Smooth muscle cell (in vitro differentiated cells): ENCODE measurements around the gene RAB26. TPM values are rescaled to one million over a fixed set of nuclear protein-coding genes. Genes with fewer than 3 reads are reported as not detected.

ENCODE experiments used
- DNase-seq: peaks from one replicate; lab custom pipeline; 2025; ENCODE audit not compliant: unreplicated experiment; lab: John Stamatoyannopoulos, UW
- H2AFZ ChIP-seq: fragments of 200-600 bp; sonication (generic); 2 replicates; pipeline ENCODE4 v1.6.0; 2016; ENCODE audit warnings: antibody characterized with exemption, low read depth, mild to moderate bottlenecking
- H3F3A ChIP-seq: fragments of 200-600 bp; sonication (generic); 2 replicates; pipeline ENCODE4 v1.6.0; 2017; ENCODE audit warnings: antibody characterized with exemption, low read depth
- H3K27ac ChIP-seq: fragments of 200-600 bp; sonication (generic); 2 replicates; pipeline ENCODE4 v1.5.1; 2016; ENCODE audit warnings: low read depth, mild to moderate bottlenecking
- H3K27me3 ChIP-seq: fragments of 200-600 bp; sonication (generic); 2 replicates; pipeline ENCODE4 v1.6.1; 2016; ENCODE audit warnings: low read depth, mild to moderate bottlenecking
- H3K36me3 ChIP-seq: fragments of 200-600 bp; sonication (generic); 2 replicates; pipeline ENCODE4 v1.5.1; 2016; ENCODE audit warnings: low read depth
- H3K4me1 ChIP-seq: fragments of 200-600 bp; sonication (generic); 2 replicates; pipeline ENCODE4 v1.5.1; 2016; ENCODE audit warnings: low read depth
- H3K4me2 ChIP-seq: fragments of 200-600 bp; sonication (generic); 2 replicates; pipeline ENCODE4 v1.6.0; 2016; ENCODE audit warnings: mild to moderate bottlenecking
- H3K4me3 ChIP-seq: fragments of 200-600 bp; sonication (generic); 2 replicates; pipeline ENCODE4 v1.5.1; 2016; ENCODE audit warnings: mild to moderate bottlenecking
- H3K79me2 ChIP-seq: fragments of 200-600 bp; sonication (generic); 2 replicates; pipeline ENCODE4 v1.6.0; 2016; ENCODE audit warnings: low read depth, mild to moderate bottlenecking
- H3K9ac ChIP-seq: fragments of 200-600 bp; sonication (generic); 2 replicates; pipeline ENCODE4 v1.6.0; 2016; ENCODE audit warnings: low read depth
- H3K9me3 ChIP-seq: fragments of 200-600 bp; sonication (generic); replicated peaks from 2 replicates; pipeline ENCODE4 v1.5.1; 2016; ENCODE audit warnings: low read depth
- H4K20me1 ChIP-seq: fragments of 200-600 bp; sonication (generic); 2 replicates; pipeline ENCODE4 v1.6.0; 2016; ENCODE audit warnings: low read depth
- CTCF ChIP-seq: fragments of 200-600 bp; sonication (generic); IDR thresholded peaks from 2 replicates; pipeline ENCODE4 v1.5.1; 2017; ENCODE audit warnings: borderline replicate concordance, mild to moderate bottlenecking, antibody characterized with exemption; ENCODE audit not compliant: insufficient read depth, poor library complexity, severe bottlenecking
- WGBS: methylation state at CpG from one replicate; pipeline ENCODE4 v1.1.7; 2016; ENCODE audit warnings: low lambda C conversion rate; 5-methylcytosine and 5-hydroxymethylcytosine counted together
- polyA plus RNA-seq: library from polyadenylated mRNA; unstranded; fragments of >200 nt; fragmentation: Nextera tagmentation; extraction: Ambion mirVana; gene quantifications from 2 replicates; pipeline ENCODE4 v1.2.1, GENCODE V29; 2016
- total RNA-seq: library from RNA; depleted of rRNA; stranded (reverse); fragments of >200 nt; gene quantifications from 2 replicates; pipeline ENCODE4 v1.2.3, GENCODE V29; 2014

Gene RAB26
- total and polyA plus RNA-seq, 2 experiments from 2014 or later, result 1.3 TPM; not detected in 1

GRCh38 chr16:2190002-2190658 lies 41.7 kb downstream of the RAB26 start:
- Histone ChIP-seq H3K36me3 (no peaks in the 10 kb centered on the region), H4K20me1 (no peaks in the 10 kb centered on the region), H3K79me2 (no peaks in the 10 kb centered on the region), H3K27ac (no peak overlapping the region), H3K4me2 (no peak overlapping the region), H3K9me3 (no peaks in the 10 kb centered on the region), H3K9ac (no peak overlapping the region), H2AFZ (no peak overlapping the region), H3F3A (no peaks in the 10 kb centered on the region), H3K4me3 (no peak overlapping the region), H3K4me1 (no peaks in the 10 kb centered on the region), H3K27me3 (peaks cover 6% of the 10 kb centered on the region)
- DNase-seq, result no peak
- 80% methylated on average over 16 of the region's 24 CpGs for WGBS
- no peak for TF ChIP-seq CTCF

- no peak overlapping the region for H2AFZ ChIP-seq
These were observed 42.4 kb downstream of the RAB26 start for GRCh38 chr16:2190659-2191445.

GRCh38 chr16:2191446-2191706 lies 43.0 kb downstream of the RAB26 start:
- DNase-seq, result no peak
- H2AFZ ChIP-seq, result no peak overlapping the region
- H3K9ac ChIP-seq, result no peak overlapping the region
- H3F3A ChIP-seq, result no peaks in the 10 kb centered on the region
- no peak for TF ChIP-seq CTCF
- H3K4me1 ChIP-seq, result no peaks in the 10 kb centered on the region
- H3K27me3 ChIP-seq, result peaks cover 16% of the 10 kb centered on the region
- H3K79me2 ChIP-seq, result no peaks in the 10 kb centered on the region
- no peaks in the 10 kb centered on the region for H3K9me3 ChIP-seq
- H3K27ac ChIP-seq, result no peak overlapping the region
- no peak overlapping the region for H3K4me2 ChIP-seq
- WGBS, result 91% methylated on average over 11 of the region's 11 CpGs
- no peaks in the 10 kb centered on the region for H3K36me3 ChIP-seq
- no peaks in the 10 kb centered on the region for H4K20me1 ChIP-seq
- no peak overlapping the region for H3K4me3 ChIP-seq

More at GRCh38 chr16:2190659-2191445, 42.4 kb downstream of the RAB26 start:
- Histone ChIP-seq H3K9ac (no peak overlapping the region), H3K27me3 (peaks cover 13% of the 10 kb centered on the region), H3K4me1 (no peaks in the 10 kb centered on the region), H3K9me3 (no peaks in the 10 kb centered on the region), H3K4me2 (no peak overlapping the region), H3K27ac (no peak overlapping the region), H4K20me1 (no peaks in the 10 kb centered on the region), H3F3A (no peaks in the 10 kb centered on the region), H3K79me2 (no peaks in the 10 kb centered on the region), H3K36me3 (no peaks in the 10 kb centered on the region), H3K4me3 (no peak overlapping the region)
- 89% methylated on average over 22 of the region's 25 CpGs for WGBS
- TF ChIP-seq CTCF, result no peak
- DNase-seq, result no peak
